DLD1 (cell line): ENCODE measurements around the gene CHD9NB.

Experiments used
- in situ Hi-C: cut with HindIII; loops from 2 replicates; pipeline ENCODE4 v1.10.0; 2017; ENCODE audit warnings: low sequenced_read_pairs

CHD9NB gene

GRCh38 chr16:53052519-53053501, at the start of gene CHD9NB:
Gene CHD9NB (minus strand): TSS chr16:53052897. CDS start chr16:53044158, 8,739 bp downstream.
- in situ Hi-C loops: no loop called here

- in situ Hi-C loops: no loop called here
These were observed 48.2 kb upstream of the CHD9NB start for GRCh38 chr16:53100889-53101288.

GRCh38 chr16:53100131-53100748, 47.5 kb upstream of the CHD9NB start:
- in situ Hi-C loops: no loop called here

GRCh38 chr16:53099318-53100130, 46.8 kb upstream of the CHD9NB start:
- in situ Hi-C loops: no loop called here

- in situ Hi-C loops: no loop called here
These were observed 46.0 kb upstream of the CHD9NB start for GRCh38 chr16:53098526-53099317.

GRCh38 chr16:53097190-53097589, 44.5 kb upstream of the CHD9NB start:
- in situ Hi-C loops: no loop called here

- in situ Hi-C loops: no loop called here
These were observed 41.4 kb upstream of the CHD9NB start for GRCh38 chr16:53094013-53094630.

GRCh38 chr16:53093162-53093744, 40.6 kb upstream of the CHD9NB start:
- in situ Hi-C loops: no loop called here

GRCh38 chr16:53092284-53092683, 39.6 kb upstream of the CHD9NB start:
- in situ Hi-C loops: no loop called here

- in situ Hi-C loops: no loop called here
These were observed 38.9 kb upstream of the CHD9NB start for GRCh38 chr16:53091466-53092211.

GRCh38 chr16:53090591-53091411, 38.1 kb upstream of the CHD9NB start:
- in situ Hi-C loops: no loop called here

- in situ Hi-C loops: no loop called here
These were observed 37.5 kb upstream of the CHD9NB start for GRCh38 chr16:53090286-53090590.

GRCh38 chr16:53089434-53090285, 37.0 kb upstream of the CHD9NB start:
- in situ Hi-C loops: no loop called here

- in situ Hi-C loops: no loop called here
These were observed 34.4 kb upstream of the CHD9NB start for GRCh38 chr16:53087101-53087500.

GRCh38 chr16:53085931-53086421, 33.3 kb upstream of the CHD9NB start:
- in situ Hi-C loops: no loop called here

GRCh38 chr16:53085369-53085843, 32.7 kb upstream of the CHD9NB start:
- in situ Hi-C loops: no loop called here

GRCh38 chr16:53084746-53085334, 32.1 kb upstream of the CHD9NB start:
- in situ Hi-C loops: no loop called here
